Kidney glomerular epithelial cell (primary cell): ENCODE data around the gene GDA.

Experiments
- DNase-seq: peaks from one replicate; lab custom pipeline; 2025; lab: John Stamatoyannopoulos, UW

GDA gene

GRCh38 chr9:72149231-72149975 is at the start of gene GDA:
Gene GDA (plus strand): TSS chr9:72149440. CDS start chr9:72149560, 120 bp downstream.
- DNase-seq: no peak

DNA sequence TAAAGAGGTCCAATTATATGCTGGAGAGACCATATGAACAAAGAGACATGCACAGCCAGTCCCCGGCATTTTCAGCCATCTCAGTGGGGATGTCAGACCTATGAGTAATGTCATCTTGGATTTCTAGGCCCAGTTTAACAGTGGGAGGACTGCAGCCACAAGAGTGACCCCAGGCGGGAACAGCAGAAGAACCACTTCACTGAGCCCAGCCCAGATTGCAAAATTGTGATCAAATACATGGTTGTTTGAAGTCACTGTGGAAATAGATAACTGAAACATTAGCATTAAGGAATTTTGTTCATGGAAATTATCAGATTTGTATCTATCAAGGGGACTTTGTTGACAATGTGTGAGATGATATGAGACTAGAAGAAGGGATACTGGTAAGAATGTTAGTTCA is 46.7 kb upstream of the GDA start:
- DNase-seq: no peak

DNA sequence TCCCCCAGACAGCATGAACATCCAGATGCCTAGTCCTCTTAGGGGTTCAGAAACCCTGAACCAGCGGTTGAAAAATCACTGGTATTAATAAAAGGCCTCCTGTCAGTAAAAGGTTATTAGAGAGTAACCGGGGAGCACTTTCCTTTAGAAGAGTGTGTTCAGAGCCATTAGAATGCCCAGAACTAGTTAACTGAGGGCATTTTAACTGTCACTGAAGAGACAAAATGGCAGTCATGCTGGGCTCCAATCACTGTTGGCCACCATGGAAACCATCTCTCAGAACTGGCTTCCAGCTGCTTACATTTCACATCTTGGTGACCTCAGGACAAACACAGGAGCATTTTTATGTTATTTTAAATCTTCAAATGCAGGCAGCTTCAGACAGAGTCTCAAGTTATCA is 36.2 kb upstream of the GDA start:
- DNase-seq: no peak

- no peak for DNase-seq
These were observed 29.4 kb upstream of the GDA start for GRCh38 chr9:72119853-72120252.

DNA sequence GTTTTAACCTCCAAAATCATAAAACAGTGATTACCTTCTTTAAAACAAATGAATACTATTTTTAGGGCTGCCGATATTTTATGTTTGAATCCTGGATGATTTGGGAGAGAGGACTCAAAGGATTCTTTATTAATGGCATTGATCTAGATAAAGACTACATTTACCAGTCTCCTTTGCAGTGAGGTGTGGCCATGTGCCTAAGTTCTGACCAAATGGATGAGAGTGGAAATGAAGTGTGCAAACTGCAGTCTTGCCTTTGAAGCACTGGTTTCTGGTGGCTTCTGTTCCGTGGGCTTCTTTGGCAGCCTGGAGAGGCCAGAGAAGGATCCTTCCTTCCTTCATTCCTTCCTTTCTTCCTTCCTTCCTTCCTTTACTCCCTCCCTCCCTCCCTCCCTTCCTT is 24.3 kb upstream of the GDA start:
- no peak for DNase-seq

GRCh38 chr9:72127753-72128152 is 21.5 kb upstream of the GDA start:
- DNase-seq: no peak

DNA sequence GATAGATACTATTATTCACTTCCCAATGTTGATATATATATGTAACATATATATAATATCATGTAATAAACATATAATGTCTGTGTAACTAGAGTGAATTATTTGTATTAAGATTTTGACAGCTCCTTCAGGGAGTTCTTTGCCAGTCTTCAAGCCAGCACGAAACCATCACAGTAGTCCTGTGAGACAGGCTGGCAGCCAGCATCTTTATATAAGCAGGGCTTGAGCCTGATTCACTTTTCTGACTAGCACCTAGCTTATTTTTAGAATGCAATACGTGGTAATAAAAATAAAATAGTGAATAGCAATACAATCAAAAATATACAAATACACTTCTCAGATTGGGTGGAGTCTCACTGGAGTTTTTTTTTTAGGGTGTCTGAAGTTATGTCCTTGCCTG is 20.7 kb upstream of the GDA start:
- DNase-seq: no peak

- peak; percentile 16 for DNase-seq
These were observed 19.7 kb upstream of the GDA start for GRCh38 chr9:72129271-72130156.

DNA sequence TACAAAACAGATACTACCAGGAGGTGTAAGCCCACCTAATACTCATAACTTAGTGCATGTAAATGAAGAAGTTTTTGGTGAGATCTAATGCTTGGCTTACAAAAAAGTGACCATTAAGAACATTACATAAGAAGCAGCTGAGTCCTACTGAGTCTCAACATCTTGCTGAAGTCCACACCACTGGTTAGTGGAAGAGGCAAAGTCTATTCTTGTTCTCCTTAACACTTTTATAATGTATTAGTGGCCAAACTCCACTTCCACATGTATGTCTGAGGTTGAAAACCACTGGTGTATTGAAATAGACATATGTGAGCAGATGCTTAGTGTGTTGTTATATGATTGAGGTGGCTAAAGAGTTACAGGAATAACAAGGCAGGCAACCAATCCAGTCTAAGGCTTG is 18.9 kb upstream of the GDA start:
- DNase-seq: no peak

DNA sequence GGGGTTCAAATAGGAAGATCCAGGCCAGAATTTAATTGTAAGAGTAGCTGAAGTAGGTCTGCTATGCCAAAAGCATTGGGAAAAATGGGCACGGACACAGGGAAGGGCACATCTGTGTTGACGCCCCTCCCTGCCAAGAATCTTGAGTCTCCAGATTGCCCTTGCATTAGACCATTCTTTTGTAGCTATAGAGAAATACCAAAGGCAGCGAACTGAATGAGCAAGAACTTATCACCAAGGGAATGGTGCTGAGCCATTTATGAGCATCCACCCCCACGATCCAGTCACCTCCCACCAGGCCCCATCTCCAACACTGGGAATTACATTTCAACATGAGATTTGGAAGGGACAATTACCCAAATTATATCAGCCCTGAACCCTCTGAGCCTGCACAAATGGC is 18.0 kb upstream of the GDA start:
- no peak for DNase-seq

DNA sequence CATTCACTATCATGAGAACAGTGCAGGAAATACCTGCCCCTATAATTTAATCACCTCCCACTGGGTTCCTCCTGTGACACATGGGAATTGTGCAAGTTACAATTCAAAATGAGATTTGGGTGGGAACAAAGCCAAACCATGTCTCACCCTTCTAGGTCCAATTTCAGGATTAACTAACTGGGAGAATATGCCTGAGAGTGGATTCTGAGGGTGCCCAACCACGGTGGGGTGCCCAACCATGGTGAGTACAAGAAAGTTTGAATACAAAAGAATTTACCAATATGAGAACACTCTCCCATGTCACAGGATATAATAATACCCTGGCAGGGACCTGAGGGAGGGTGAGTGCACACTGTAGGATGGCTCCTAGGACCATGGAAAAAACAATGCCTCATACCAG is 17.2 kb upstream of the GDA start:
- no peak for DNase-seq

DNA sequence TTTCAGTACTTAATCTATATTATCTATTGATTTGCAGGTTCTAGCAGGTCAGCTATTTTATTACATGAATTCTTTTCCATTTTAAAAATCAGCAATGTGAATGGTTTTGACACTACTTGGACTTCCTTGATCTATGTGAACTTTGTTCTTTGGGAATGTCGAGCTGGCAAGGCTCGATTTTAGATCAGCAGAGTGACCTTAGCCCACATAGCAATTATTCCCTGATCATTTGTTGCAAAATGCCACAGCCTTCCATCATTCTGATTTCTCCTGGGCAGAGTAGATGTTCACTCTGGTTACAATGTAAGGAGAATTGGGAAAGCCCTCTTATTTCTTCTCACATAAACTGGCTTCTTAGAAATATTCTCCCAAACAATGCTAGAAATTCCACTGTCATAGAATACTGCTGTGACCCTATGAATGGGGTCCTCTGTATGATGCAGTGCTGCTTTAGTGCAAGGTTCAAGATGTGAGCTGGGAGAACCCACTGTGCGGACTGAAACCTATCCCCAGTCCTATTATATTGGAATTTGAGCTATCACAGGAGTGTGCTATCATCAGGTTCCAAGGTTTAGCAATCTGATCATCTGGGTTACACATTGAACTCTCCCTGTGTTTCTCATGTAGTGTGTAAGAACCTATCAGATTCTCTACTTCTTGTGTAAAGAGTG is 15.7 kb upstream of the GDA start:
- no peak for DNase-seq

- DNase-seq: no peak
These were observed 14.4 kb upstream of the GDA start for GRCh38 chr9:72134801-72135200.

DNA sequence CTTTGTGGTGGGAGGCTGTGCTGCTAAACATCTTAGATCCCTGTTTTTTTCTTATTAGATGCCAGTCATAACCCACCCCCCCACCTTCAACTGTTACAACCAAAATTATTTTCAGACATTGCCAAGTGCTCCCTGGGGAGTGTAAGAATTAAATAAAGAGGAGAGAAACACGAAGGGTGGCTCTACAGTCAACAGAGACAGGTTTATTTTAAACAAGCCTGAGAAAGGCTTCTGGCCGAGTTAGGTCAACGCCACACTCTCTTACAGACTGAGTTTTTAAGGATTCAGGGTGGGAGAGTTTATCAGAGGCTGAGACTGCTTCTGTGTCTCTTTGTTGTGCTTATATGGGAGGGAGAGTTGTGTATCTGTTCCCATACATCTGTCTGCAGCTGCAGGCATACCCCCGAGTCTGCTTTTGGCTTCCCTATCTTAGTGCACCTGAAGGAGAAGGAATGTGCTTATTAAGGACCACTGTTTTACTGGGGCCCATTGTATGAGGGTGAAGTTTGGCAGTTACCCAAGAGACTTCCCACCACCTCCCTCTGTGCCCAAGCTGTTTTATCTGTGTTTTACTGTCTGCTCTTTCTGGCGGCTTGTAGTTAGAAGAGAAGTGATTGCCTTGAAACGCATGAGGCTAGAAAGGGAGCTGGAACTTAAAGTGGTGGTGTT is 11.4 kb upstream of the GDA start:
- no peak for DNase-seq

DNA sequence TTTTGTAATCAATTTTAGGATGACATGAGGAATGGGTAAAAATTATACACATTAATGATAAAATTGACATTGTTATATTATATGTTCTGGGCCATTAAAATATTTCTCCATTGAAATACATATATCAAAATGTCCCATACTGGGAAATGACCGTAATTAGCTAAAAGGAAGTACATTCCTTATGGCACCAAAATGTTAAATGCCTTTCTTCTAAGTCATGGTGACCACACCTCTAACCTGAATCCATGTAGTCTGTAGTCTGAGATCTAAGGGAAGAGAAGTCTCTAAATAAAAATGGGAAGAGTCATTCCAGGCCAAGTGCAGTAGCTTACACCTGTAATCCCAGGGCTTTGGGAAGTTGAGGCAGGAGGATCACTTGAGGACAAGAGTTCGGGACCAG is 10.0 kb upstream of the GDA start:
- DNase-seq: no peak

- DNase-seq: no peak
These were observed 8.7 kb upstream of the GDA start for GRCh38 chr9:72140586-72140985.

GRCh38 chr9:72141484-72141883 is 7.8 kb upstream of the GDA start:
- no peak for DNase-seq

- DNase-seq: no peak
These were observed 4.3 kb upstream of the GDA start for GRCh38 chr9:72144756-72145492.

GRCh38 chr9:72145733-72146505 is 3.3 kb upstream of the GDA start:
- no peak for DNase-seq

DNA sequence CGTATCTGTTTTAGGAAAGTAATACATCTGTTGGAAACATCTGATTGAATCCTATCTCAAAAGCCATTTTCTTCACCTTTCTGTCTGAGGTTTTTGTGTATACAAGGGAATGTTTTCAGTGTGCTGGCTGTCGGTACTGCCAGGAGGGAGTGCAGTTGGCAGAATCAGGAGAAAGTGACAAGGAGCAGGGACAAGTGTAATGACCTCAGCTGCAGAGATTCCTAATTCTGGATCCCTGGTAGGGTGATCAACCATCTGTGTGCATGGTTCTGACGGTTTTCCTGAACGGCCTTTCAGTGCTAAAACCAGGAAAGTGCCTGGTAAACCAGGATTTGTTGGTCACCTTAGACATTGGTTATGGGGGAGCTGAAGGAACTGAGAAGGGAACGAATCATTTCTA is 1.6 kb upstream of the GDA start:
- DNase-seq: no peak

- DNase-seq: no peak
These were observed 887 bp downstream of the GDA start for GRCh38 chr9:72150127-72150526.
